Ishikawa (cell line): ENCODE measurements around the gene MACROD2.

Experiments used
- CEBPB ChIP-seq: IDR thresholded peaks from 2 replicates; pipeline ENCODE4 v1.6.1; 2012
- CREB1 ChIP-seq: IDR thresholded peaks from 2 replicates; pipeline ENCODE4 v1.6.1; 2012; ENCODE audit warnings: low read depth
- EGR1 ChIP-seq: IDR thresholded peaks from 2 replicates; pipeline ENCODE4 v1.6.1; 2012
- EP300 ChIP-seq: IDR thresholded peaks from 2 replicates; pipeline ENCODE4 v1.6.1; 2012; ENCODE audit warnings: borderline replicate concordance
- FOXM1 ChIP-seq: IDR thresholded peaks from 2 replicates; pipeline ENCODE4 v1.6.1; 2012; ENCODE audit warnings: low read depth, borderline replicate concordance
- MAX ChIP-seq: IDR thresholded peaks from 2 replicates; pipeline ENCODE4 v1.6.1; 2012
- NFIC ChIP-seq: IDR thresholded peaks from 2 replicates; pipeline ENCODE4 v1.6.1; 2012
- RAD21 ChIP-seq: IDR thresholded peaks from 2 replicates; pipeline ENCODE4 v1.6.1; 2012; ENCODE audit warnings: low read depth
- REST ChIP-seq: IDR thresholded peaks from 2 replicates; pipeline ENCODE4 v1.6.1; 2012; ENCODE audit warnings: low read depth, mild to moderate bottlenecking
- TAF1 ChIP-seq: IDR thresholded peaks from 2 replicates; pipeline ENCODE4 v1.6.1; 2012; ENCODE audit warnings: low read depth, mild to moderate bottlenecking
- TCF12 ChIP-seq: IDR thresholded peaks from 2 replicates; pipeline ENCODE4 v1.6.1; 2012; ENCODE audit warnings: low read depth
- TEAD4 ChIP-seq: IDR thresholded peaks from 2 replicates; pipeline ENCODE4 v1.6.1; 2012
- USF1 ChIP-seq: IDR thresholded peaks from 2 replicates; pipeline ENCODE4 v1.6.1; 2012
- YY1 ChIP-seq: IDR thresholded peaks from 2 replicates; pipeline ENCODE4 v1.6.1; 2012; ENCODE audit warnings: low read depth
- ZBTB7A ChIP-seq: IDR thresholded peaks from 2 replicates; pipeline ENCODE4 v1.6.1; 2012; ENCODE audit warnings: low read depth

Gene MACROD2

GRCh38 chr20:14259689-14260088 is 264.4 kb downstream of the MACROD2 start:
- TF ChIP-seq REST (no peak), FOXM1 (no peak), CREB1 (no peak), ZBTB7A (no peak), TEAD4 (no peak), NFIC (no peak), TAF1 (no peak), TCF12 (no peak), RAD21 (no peak)

GRCh38 chr20:14260367-14260766 is 265.1 kb downstream of the MACROD2 start:
- TF ChIP-seq FOXM1 (no peak), MAX (no peak)

GRCh38 chr20:14264869-14265268 is 269.6 kb downstream of the MACROD2 start:
- TF ChIP-seq TCF12 = no peak
- peak; percentile 22; the same call in 1 of the 2 replicates for TF ChIP-seq RAD21

DNA sequence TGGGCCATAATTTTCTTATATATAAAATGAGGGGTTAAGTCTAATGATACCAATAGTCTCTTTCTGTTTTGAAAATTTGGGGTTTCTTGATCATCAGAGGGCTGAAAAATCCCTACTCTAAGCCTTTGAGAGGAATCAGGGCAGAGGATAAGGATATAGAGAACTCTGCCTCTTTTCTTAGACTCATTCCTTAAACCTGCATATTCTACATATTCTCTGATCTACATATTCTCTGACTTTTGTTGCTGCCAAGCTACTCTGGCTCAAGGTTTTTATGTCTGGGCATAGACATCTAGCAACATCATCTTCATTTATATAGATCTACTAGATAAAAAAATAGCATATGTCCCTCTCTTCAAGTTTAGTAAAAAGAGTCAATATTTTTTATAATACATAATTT is 270.9 kb downstream of the MACROD2 start:
- no peak for TF ChIP-seq TCF12
- no peak for TF ChIP-seq EP300
- no peak for TF ChIP-seq MAX
- TF ChIP-seq CREB1 = no peak
- no peak for TF ChIP-seq ZBTB7A
- TF ChIP-seq FOXM1 = no peak
- TF ChIP-seq CEBPB = no peak
- TF ChIP-seq RAD21 = no peak
- TF ChIP-seq TAF1 = no peak
- no peak for TF ChIP-seq EGR1
- no peak for TF ChIP-seq YY1
- TF ChIP-seq REST = no peak
- no peak for TF ChIP-seq TEAD4
- TF ChIP-seq USF1 = no peak
- TF ChIP-seq NFIC = no peak

DNA sequence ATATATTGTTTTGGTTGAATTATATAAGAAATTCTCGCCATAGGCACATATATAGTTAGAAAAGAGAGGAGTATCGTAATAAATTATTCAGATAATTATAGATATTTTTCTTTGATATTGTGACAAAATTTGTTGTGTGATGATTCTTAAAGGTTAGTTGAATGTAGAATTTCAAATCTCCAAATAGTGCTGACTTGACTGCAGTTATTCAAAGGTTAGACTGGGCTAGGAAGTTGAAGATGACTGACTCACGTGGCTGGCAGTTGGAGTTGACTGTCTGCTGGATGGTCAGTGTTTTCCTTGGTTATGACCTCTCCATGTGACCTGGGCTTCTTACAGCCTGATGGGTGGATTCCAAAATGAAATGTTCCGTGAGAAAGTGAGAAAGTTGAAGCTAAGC is 286.8 kb downstream of the MACROD2 start:
- TF ChIP-seq USF1 (no peak), RAD21 (no peak), CREB1 (no peak), EP300 (no peak), TEAD4 (no peak), REST (no peak), CEBPB (no peak), TCF12 (no peak), TAF1 (no peak), EGR1 (no peak), MAX (no peak), YY1 (no peak)
